NAMALWA (cell line): ENCODE measurements around the gene HASPIN.

Experiments
- DNase-seq: peaks from one replicate; pipeline ENCODE4 v3.0.0-alpha.2; 2015; ENCODE audit warnings: low spot score

HASPIN gene

GRCh38 chr17:3763777-3764170, 40.1 kb downstream of the HASPIN start:
- no peak for DNase-seq

- no peak for DNase-seq
Measured at GRCh38 chr17:3765981-3766380, 42.3 kb downstream of the HASPIN start.

GRCh38 chr17:3766779-3767178, 43.1 kb downstream of the HASPIN start:
- no peak for DNase-seq

DNA sequence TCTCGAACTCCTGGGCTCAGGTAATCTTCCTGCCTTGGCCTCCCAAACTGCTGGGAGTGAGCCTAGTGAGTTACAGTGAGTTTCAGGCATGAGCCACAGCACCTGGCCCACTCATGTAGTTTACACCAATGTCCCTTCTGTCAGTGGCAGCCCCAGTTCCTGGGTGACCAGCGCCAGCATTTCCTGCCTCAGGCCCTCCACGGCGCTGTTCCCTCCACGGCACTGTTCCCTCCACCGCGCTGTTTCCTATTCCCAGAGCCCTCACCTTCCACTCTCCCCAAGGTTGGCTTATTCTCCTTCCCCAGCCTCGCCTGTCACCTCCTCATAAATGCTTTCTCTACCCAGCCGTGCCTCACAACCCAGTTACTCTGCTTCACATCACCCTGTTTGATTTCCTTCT, 44.6 kb downstream of the HASPIN start:
- no peak for DNase-seq

- DNase-seq: no peak
Measured at GRCh38 chr17:3768769-3769168, 45.1 kb downstream of the HASPIN start.

GRCh38 chr17:3770466-3770865, 46.8 kb downstream of the HASPIN start:
- DNase-seq: peak; percentile 20

- DNase-seq: no peak
Measured at GRCh38 chr17:3771140-3771539, 47.4 kb downstream of the HASPIN start.

GRCh38 chr17:3772764-3773163, 49.1 kb downstream of the HASPIN start:
- DNase-seq: no peak

DNA sequence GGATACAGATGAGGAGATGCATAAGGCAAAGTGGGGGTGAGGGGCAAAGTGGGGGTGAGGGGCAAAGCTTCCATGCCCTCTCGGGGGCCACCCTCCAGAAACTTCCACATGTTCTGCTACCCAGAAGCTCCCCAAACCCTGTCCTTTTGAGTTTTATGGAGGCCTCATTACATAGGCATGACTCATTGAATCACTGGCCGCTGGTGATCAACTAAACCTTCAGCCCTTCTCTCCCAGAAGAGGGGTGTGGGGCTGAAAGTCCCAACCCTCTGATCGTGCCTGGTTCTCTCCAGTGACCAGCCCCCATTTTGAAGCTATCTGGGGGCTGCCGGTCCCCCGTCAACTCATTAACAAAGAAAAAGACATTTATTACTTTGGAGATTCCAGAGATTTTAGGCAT, 49.8 kb downstream of the HASPIN start:
- no peak for DNase-seq

DNA sequence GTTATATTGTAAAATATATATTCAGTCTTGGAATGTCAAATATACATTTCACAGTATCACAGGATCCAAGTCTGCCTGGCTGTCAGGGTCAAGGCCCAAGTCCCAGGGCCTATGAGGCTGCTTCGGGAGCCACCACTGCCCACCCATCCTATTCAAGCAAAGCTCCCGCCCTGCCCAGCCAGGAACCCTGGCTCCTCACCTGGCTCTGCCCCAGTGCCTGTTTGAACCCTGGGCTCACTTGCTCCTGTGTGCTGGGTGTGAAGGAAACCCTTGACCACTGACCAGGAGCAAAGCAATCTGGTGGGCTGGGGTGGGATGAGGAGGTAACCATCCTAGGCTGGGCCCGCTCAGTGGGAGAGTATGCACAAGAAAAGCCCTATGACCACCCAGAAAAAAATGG, 50.3 kb downstream of the HASPIN start:
- DNase-seq: no peak
